G401.6 (cell line): Measurements from ENCODE around the gene NLK.
"Not testable (repeated sequence)": the region's sequence is repeated elsewhere in the genome, so short reads cannot be mapped to it uniquely, and the experiment has no call there.

Experiments
- FAIRE-seq: peaks from 2 replicates; lab custom pipeline; 2012; peaks lifted over from hg19 to GRCh38; lab: Jason Lieb, UNC

The NLK gene

GRCh38 chr17:28042657-28042720, at the start of gene NLK:
NLK (plus strand) TSS chr17:28042677; CDS start chr17:28042874, 197 bp downstream.
- no peak for FAIRE-seq

DNA sequence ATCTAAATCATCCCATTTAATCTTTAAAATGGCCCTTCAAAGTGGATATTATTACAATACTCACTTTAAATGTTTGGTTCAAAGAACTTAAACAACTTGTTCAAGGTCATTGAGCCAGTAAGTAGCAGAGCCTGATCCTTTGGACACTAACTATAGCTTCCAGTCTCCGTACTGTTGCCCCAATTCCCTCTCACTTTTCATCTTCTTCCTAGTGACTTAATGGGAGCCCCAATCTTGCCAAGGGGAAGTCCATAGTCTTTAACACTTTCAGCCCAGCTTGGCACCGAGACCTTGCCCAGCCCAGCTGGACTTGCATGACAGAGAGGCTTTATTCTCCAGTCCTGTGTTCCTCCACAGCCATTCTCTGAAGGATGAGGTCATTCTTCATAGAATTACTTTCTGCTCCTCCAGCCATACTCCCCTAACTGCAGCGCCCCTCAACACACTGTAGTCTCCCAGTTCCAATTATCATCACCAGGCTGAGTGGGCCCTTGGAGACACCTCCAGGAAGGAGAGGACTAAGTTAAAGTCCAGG, 49.2 kb upstream of the NLK start:
- FAIRE-seq: no peak

GRCh38 chr17:27993723-27994310, 48.7 kb upstream of the NLK start:
- no peak for FAIRE-seq

DNA sequence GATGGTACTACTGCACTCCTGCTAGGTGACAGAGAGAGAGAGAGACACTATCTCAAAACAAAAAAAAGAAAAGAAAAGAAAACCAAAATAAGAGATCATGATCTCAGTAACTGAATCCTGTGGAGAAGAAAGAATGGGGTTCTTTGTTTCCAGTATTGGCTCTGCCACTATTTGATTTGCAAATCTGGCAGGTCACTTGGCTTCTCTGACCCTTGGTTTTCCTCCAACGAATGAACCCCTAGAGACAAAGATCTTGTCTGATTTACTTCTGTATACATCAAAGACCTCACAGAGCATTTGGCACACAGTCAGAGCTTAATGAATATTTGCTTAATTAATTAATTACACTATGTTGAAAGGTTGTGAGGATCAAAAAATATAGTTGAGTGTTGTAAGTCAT, 47.9 kb upstream of the NLK start:
- no peak for FAIRE-seq

DNA sequence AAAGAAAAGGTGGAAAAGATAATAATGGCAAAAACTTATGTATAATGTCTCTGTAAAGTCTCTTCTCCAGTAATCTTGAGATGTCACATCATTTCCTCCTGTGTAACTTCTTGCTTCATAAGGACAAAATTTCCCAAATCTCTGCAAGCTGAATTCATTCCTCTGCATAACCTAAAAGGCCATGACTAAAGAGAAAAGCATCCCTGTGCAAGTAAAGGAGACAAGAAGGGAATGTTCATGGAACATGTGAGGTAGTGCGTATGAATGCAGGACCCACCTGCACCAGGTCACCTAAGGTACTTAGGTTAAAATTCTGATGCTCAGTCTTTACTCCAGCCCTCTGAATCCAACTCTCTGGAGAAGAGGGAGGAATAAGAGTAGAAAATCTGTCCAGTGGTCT, 46.9 kb upstream of the NLK start:
- FAIRE-seq: no peak

GRCh38 chr17:27996202-27997043, 46.1 kb upstream of the NLK start:
- FAIRE-seq: no peak

DNA sequence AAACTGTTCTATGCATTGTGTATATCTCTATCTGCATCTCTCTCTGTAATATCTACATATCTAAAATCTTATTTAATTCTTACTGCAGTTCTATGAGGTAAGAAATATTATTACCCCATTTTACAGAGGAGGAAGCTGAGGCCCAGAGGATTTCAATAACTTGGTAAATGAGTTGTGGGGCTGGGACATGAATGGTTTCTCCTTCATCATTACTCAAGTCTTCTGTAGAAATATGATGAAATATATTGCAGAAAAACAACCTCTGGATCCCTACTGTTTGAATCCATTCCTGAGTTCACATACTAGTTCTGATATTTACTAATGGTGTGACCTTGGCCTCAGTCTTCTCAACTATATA, 45.5 kb upstream of the NLK start:
- no peak for FAIRE-seq

DNA sequence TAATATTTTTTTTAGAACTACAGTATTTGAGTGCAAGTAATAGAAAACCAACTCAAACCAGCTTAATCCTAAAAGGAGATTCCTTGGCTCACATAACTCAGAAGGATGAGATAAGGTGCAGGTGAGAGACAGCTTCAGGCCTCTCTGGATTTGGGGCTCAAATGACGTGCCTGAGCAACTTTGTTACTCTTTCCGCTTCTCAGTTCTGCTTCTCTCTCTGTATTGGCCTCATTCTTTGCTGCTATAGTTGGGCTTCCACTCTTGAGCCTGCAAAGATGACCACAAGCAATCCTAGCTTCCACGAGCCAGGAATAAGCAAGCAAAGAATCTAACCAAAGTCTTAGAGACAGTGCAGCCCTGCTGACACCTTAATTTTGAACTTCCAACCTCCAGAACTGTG, 45.0 kb upstream of the NLK start:
- no peak for FAIRE-seq

- FAIRE-seq: no peak
These were observed 41.3 kb upstream of the NLK start for GRCh38 chr17:28001149-28001548.

DNA sequence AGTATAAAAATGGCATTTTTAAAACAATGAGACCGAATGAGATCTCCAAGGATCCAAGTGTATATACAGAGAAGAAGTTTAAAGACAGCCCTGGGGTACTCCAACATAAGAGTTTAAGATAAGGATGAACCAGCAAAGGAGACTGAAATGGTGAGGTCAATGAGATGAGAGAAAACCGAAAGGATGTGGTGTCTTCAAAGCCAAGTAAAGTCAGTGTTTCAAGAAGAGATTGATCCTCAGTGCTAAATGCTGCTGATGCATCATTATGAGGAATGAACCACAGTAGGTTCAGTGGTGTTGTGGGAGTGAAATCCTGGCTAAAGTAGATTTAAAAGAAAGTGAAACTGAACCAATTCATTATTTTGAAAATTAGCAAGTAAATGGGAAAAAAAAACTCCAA, 38.1 kb upstream of the NLK start:
- FAIRE-seq: no peak

DNA sequence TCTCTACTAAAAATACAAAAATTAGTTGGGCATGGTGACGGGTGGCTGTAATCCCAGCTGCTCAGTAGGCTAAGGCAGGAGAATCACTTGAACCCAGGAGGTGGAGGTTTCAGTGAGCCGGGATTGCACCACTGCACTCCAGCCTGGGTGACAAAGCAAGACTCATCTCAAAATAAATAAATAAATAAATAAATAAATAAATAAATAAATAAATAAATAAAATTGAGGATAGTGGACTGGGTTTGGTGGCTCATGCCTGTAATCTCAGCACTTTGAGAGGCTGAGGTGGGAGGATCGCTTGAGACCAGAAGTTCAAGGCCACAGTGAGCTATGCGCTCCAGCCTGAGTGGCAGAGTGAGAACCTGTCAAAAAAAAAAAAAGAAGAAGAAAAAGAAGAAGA, 34.6 kb upstream of the NLK start:
- FAIRE-seq: not testable (repeated sequence)

DNA sequence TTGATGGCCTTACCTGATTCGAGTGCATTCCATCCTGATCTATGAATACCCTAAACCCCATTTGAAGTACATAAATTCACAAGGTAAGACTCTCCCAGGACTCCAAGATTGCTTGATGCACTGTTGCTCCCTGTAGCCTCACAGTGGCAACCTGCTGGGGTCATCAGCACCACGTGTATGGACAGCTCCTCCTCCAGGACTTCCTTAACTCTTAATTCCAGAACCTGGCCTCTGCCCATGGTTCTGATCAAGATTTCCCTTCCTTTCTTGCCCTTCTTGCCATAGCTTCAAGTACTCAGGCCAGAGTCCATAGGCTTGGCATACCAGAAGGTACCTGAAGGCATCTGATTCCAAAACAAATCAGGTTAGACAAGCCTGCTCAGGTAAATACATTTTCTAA, 34.0 kb upstream of the NLK start:
- no peak for FAIRE-seq

- FAIRE-seq: no peak
These were observed 32.1 kb upstream of the NLK start for GRCh38 chr17:28010406-28010805.

DNA sequence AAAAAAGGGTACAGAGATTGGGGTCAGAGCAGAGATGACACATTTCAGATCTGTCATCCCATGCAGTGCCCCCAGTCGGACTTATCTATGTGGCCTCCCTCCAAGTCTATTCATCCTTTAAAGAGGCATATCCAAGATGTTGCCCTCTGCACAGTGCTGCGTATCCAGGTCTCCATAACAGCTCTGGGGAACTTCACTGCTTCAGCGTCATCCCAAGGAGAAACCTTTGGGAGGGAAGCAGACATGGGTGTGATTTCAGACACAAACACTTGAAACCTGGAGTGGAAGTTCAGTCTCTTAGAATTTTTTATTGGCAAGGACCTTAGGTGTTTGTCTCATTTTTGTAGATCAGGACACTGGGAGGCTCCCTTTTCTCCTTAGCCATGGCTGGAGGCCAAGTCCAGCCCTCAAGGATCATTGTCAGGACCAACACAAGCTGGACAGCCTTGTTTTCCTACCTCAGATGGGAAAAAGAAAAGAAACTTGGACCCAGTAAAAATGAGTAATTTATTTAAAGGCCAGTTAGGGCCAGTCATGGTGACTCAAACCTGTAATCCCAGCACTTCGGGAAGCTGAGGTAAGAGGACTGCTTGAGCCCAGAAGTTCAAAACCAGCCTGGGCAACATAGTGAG, 23.9 kb upstream of the NLK start:
- FAIRE-seq: no peak

DNA sequence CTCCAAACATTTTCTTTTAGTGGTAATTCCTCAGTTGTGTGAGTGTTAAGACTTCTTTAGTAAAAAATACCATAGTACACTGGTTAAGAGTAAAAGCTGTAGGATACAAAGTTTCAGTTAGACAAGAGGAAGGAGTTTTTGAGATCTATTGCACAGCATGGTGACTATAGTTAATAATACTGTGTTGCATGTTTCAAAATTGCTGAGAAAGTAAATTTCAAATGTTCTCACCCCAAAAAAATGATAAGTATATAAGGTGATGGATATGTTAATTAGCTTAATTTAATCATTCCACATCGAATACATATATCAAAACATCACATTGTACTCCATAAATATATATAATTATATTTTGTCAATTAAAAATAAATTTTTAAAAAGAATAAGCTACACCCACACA, 22.0 kb upstream of the NLK start:
- peak; percentile 21 for FAIRE-seq

DNA sequence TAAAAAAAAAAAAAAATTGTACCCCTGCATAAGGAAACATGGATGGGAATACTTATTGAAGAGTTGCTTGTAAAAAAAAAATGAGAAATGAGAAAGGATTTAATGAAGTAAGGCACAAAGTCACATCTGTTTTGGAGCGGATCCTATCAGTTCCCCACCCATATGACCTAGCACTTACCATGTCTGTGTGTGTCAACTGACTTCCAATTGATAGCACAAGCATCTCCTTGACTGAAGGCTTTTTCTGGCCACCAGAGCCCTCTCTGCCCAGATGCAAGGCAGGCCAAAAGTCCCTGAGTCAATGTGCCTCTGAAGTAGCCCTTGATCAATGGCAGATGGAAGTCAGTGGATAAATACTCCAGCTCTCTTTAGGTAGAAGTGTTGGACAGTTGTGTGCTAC, 13.4 kb upstream of the NLK start:
- FAIRE-seq: no peak

- FAIRE-seq: no peak
These were observed 12.1 kb upstream of the NLK start for GRCh38 chr17:28030386-28030785.

DNA sequence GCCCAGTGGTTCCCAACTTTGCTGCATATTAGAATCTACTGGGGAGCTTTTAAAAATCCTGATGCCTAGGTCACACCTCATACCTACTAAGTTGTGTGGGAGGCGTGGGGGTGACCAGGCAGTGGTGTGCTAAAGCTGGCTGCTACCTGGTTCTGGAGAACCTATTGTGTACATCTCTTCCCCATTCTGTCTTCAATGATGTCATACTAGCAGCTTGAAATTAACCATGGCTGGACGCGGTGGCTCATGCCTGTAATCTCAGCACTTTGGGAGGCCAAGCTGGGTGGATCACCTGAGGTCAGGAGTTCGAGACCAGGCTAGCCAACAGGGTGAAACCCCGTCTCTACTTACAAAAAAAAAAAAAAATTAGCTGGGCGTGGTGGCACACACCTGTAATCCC, 11.3 kb upstream of the NLK start:
- FAIRE-seq: no peak

GRCh38 chr17:28033972-28034714, 8.3 kb upstream of the NLK start:
- FAIRE-seq: no peak

DNA sequence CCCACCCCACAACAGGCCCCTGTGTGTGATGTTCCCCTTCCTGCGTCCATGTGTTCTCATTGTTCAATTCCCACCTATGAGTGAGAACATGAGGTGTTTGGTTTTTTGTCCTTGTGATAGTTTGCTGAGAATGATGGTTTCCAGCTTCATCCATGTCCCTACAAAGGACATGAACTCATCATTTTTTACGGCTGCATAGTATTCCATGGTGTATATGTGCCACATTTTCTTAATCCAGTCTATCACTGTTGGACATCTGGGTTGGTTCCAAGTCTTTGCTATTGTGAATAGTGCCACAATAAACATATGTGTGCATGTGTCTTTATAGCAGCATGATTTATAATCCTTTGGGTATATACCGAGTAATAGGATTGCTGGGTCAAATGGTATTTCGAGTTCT, 7.0 kb upstream of the NLK start:
- FAIRE-seq: not testable (repeated sequence)

GRCh38 chr17:28035884-28036283, 6.6 kb upstream of the NLK start:
- not testable (repeated sequence) for FAIRE-seq

DNA sequence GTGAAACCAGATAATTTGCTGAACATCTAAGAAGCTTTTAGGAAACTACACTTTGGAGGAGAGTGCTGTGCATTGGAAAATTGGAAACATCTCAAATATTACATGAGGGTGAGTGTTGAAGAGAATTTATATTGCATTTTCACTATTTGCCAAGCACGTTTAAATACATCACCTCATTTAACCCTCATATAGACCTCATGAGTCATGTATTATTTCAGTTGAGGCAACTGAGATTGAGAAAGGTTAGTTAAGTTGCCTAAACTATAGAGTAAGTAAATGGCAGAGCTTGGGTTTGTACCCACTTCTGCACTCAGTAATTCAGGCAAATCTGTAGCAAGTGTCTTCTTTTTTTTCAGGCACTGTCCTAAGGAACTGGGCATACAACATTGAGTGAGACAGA, 3.7 kb upstream of the NLK start:
- FAIRE-seq: no peak

GRCh38 chr17:28039251-28039650, 3.2 kb upstream of the NLK start:
- FAIRE-seq: no peak
